GM11168 (cell line): ENCODE data around the gene XCR1.
"Not testable (repeated sequence)": the region's sequence is repeated elsewhere in the genome, so short reads cannot be mapped to it uniquely, and the experiment has no call there.

Source experiments
- in situ Hi-C: fragments of 300-500 bp; cut with MboI; formaldehyde crosslinking; loops from one replicate; pipeline ENCODE4 v1.12.0; 2022; ENCODE audit warnings: low sequenced_read_pairs; ENCODE audit not compliant: unreplicated experiment

XCR1 gene

GRCh38 chr3:46008058-46008457, 19.2 kb downstream of the XCR1 start:
- in situ Hi-C loops = no loop called here

DNA sequence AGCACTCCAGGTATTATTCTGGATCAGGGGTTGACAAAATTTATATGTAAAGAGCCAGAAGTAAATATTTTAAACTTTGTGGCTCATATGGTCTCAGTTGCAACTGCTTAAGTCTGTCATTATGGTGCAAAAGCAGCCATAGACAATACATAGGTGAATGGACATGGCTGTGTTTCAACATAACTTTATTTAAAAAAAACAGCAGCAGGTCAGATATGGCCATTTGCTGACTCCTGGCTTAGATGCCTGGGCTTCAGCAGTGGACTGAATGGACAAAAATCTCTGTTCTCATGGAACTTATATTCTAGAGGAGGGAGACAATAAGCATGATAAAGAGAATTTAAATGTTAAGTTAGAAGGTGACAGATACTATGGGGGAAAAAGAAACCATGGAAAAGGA, 20.0 kb downstream of the XCR1 start:
- in situ Hi-C loops = no loop called here

DNA sequence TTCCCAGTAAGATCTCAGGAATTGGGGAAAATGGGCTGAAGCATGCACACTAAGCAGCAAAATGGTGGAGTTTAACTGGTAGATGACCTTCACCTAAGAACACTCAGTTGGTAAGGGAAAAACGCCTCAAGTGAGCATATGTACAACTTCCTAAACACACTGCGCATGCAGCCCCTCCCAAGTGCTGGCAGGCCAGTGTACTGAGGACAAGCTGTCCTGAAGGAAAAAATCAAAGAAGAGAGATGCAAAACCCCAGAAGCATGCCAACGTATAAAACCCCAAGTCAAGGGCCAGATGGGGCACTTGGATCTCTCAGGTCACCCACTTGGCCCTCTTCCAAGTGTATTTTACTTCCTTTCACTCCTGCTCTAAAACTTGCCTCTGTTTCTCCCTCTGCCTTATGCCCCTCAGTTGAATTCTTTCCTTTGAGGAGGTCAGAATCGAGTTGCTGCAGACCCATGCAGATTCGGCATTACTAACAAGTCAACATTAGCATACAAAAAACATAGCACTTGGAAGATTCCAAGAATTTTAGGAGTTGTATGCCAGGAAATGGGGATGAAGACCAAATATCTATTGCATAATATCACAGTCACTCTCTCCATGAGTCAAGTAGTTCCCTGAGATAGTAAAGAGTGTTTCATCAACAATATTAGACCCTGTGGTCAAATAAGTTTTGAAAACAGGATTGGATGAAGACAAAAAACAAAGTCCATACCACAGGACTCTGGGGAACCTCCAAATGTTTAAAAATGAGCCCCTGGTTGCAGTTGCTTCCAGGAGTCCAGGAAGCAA, 20.8 kb downstream of the XCR1 start:
- in situ Hi-C loops = no loop called here

DNA sequence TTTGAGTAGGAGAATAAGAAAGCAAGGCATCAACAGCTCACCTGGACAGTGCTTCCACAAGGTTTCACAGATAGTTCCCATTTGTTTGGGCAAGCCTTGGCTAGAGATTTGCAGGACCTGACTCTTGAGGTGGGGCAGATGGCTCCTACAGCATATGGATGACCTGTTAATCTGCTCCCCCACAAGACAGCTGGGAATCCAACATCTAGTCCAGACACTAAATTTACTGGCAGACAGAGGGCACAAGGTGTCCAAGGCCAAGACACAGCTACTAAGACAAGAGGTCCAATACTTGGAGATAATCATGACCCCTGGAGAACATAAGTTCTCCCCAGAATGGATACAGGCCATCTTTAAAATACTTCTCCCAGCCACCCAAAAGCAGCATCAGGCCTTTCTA, 23.6 kb downstream of the XCR1 start:
- in situ Hi-C loops = not testable (repeated sequence)

DNA sequence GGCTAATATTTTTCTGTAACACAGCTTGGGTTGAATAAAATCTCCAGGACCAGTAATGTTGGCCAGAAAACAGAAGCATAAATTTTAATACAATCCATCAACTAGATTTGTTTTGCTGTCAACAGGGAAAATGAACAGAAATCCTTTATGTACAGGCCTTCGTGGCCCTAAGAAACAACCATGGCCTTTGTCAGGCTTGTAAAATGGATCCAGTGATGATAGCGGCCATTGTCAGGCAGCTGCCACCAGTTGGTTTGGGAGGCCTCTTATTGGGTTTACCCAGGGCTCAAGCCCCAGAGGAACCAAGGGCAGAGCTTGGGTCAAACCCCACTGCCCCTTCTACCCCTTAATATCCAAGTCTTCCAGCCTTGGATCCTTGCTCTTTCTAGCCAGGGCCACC, 26.1 kb downstream of the XCR1 start:
- in situ Hi-C loops = no loop called here

DNA sequence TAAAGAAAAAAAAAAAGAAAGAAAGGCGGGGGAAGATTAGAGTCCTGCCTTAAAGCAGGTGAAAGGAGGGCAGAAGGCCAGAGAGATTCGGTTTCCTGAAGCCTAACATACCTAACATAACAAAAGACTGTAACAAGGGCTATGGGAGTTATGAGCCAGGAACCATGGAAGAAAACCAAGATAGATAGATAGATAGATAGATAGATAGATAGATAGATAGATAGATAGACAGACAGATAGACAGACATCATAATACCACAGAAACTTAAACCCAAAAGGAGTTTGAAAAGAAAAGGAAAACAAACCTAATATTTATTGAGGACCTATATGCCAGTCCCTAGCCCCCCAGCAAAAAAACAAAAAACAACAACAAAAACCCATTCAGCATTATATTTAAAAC, 29.3 kb downstream of the XCR1 start:
- in situ Hi-C loops = no loop called here

GRCh38 chr3:45997499-45997898, 29.8 kb downstream of the XCR1 start:
- in situ Hi-C loops = not testable (repeated sequence)

DNA sequence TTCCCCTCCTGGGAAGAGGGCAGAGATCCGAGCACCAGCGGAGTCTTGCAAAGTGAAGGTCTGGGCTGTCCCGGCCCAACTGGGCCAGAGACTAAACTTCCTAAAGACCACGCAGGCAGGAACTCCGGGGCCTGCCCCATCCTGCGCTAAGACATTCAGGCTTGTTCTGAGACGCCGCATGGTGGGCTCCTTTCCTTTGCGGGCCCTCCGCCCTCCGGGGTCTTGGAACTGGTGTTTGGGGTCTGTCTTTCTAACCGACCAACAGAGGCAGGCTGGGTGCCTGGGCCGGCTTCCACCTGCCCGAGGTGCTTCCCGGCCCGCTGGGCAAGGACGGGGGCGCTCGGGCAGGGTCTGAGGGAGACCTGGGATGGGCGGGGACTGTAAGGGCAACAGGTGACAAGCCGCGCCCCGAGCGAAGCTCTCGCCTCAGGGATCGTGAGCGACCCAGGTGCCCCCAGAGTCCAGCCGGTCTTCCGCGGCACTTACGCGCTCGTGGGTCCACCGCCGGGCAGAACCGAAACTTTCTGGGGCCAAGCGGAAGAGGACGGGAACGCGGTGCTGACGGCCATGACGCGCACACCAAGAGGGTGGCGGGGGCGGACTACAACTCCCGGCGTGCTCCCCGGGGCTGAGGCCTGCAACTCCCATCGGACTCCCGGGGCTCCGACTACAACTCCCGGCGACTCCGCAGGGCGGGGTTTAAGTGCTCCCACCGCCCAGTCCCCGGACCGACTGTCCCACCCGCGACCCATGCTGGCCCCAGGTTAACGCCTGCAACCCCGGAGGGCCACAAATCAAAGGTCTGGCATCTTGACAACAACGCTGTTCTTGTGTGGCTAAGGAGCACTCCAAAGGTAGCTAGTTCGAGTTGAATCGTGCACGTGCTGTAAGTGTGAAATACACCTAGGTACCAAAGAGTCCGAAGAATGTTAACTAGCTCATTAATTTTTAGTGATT, 31.8 kb downstream of the XCR1 start, which contains the start of gene FYCO1:
Gene FYCO1 (minus strand): TSS at position 589 of the 957 bp plus-strand sequence. CDS start 10,914 bp downstream, outside the sequence.
- in situ Hi-C loops = no loop called here

GRCh38 chr3:45994419-45995235, 32.7 kb downstream of the XCR1 start:
- in situ Hi-C loops = no loop called here

DNA sequence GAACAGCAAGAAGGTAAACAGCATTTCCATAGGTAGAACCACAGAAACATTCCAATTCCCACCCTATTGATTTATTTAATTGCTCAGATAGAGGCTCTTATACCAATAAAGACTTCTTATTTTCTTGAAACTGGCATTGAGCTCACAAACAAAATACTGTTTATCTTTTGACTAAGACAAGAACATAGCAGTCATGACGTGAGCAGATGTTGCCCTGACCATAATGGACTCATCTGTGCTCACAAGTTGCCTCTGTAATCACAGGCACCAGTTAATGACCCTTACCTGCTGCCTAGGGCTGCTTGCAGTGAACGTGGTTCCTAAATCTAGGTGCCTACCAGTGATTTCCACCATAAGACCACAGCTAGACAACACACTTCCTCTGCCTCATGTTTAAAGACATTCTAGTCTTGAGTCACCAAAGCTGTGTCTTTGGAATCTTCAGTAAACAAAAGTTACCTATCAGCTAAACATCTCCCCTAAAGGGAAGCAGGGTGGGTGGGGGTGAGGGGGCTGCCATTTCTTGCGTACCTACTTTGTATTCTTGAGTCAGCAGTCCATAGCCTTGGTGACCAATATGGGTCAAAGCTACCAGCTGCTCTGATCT, 33.8 kb downstream of the XCR1 start:
- in situ Hi-C loops = no loop called here

GRCh38 chr3:45992821-45993221, 34.5 kb downstream of the XCR1 start:
- in situ Hi-C loops = no loop called here

DNA sequence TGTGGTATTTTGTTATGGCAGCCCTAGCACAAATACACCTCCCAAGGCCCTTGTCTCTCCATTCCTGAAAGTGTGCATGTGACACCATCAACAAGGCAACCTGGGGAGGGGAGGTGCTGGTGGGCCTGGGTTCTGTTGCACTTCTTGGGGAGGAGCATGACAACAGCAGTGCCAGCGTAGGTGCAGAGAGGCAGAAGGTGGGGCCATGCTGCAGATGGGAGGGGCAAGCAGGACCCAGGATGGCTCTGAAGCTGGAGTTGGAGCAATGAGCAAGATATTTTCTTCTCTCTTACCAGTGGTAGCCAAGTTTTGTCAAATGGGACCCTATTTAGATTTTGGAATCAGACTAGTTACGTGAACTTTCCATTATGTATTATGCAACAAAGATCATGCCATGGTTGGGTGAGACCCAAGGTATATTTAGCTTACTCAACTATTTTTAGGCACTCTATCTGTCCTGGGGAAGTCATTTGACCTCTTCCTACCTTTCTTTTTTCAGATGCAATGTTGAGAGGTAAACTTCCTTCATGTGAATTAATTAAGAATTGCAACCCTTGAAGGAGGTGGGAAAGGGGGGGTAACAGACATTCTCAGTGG, 35.1 kb downstream of the XCR1 start:
- in situ Hi-C loops = no loop called here

DNA sequence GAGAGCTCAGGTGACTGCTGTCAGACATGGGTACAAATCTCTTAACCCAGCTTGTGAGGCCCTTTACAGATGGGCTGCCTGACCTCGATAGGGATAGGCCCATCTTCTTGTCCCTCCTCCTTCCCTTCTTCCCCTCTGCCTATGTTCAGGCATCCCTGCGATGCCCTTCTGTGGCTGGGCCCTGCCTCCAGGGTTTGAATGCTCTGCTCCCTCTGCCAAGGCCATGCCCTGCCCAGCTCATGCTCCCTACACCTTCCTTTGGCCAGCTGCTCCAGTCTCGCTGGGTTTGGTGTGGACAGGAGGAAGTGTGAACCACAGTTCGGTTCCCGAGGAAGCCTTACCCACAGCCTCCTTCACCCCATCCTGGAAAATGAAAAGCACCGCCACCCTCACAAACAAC, 35.9 kb downstream of the XCR1 start:
- in situ Hi-C loops = no loop called here

- in situ Hi-C loops = no loop called here
These were observed 37.1 kb downstream of the XCR1 start for GRCh38 chr3:45990181-45990580.

DNA sequence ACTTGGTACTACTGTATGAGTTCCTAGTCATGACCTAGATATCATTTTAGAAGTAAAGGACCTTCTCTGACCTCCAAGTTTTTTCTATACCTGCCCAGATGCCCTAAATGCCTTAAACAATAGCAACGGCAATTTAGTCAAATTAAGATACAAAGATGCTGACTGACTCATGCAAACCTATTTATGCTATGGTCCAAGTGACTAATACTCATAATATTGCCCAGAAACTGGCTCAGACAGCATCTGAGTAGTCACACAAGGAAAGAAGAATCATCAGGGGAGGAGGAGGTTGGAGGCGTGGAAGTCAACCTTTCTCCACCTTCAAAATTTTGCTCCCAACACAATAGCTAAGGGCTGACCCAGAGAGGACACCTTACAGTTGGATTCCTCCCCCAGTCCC, 38.5 kb downstream of the XCR1 start:
- in situ Hi-C loops = no loop called here

- in situ Hi-C loops = no loop called here
These were observed 38.9 kb downstream of the XCR1 start for GRCh38 chr3:45988362-45988761.

DNA sequence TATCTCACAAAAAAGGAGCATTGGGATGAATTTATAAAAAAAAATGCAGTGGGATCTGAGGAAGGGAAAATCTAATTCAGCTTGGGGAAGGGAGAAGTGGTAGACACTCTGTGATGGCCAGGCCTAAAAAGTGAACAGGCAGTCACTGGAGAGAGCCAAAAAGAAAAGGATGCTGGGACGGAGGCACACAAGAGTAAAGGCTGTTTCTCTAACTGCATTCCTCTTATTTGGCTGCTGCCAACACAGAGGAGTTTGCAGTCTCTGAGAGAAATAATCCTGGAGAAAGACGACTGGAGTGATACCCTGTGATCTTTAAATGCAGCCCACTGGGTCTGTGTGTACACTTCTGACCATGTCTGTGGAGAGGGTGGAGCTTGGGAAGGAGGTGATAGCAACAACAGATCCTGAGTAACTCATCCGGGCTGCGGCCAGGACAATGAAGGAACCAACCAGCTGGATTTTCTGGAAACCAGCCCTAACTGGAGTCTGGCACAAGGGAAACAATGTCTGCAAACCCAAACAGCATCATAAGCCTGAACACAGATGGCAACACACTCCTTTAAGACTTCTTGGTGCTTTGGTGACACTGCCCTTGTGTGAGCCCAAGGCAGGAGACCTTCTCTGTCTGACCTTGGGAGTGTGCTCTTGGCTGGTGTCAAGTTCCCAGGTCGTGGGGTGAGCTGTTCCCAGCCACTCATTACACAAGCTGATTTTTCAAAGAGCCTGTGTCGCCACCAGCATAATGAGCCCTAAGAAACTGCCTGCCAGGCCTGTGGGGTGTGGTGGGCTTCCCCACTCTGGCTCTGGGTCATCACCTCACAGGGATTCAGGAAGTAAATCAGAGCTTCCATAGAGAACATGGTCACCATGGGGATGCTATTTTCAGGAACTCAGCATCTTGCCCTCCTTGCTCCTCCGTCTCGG, 39.7 kb downstream of the XCR1 start:
- in situ Hi-C loops = no loop called here

DNA sequence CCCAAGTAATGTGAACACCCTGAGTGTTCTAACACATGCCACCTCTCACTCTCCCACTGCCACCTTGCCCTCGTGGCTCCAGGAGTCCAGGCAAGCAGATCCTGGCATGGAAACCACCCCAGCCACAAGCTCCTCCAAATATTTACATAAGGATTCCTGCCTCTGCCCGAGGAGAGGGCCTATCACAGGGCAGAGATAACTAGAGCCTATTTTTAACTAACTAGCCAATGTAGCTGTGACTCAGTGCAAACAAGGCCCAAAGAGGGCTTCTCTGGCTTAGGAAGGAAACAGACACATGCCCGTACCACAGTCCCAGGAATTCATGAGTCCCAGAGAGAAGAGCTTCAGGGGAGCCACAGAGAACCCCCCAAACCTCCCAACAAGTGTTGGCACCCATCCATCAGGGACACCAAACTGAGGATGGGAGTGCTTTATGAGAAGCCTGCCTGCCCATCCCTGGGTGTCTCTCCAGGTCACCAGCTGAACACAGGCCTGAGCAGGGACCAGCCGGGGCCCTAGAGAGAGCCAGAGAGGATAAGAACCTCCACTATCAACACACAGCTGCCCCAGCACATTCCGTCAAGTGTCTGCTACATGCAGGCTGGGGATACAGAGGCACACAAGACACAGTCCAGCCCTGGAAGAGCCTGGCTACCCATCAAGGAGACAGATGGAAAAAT, 40.8 kb downstream of the XCR1 start:
- in situ Hi-C loops = no loop called here
